Right renal cortex interstitium (tissue), 3 donors: Measurements from ENCODE around the gene IKZF5. TPM values are rescaled to one million over a fixed set of nuclear protein-coding genes. Genes with fewer than 3 reads are reported as not detected.

Experiments used
- DNase-seq, 3 donors: peaks; one replicate each; pipeline ENCODE4 v3.0.0-alpha.2; 2013; ENCODE audit warnings: low read depth in 3 of 3, low spot score in 2 of 3
- polyA plus RNA-seq, 3 donors: library from polyadenylated mRNA; unstranded; fragments of 120-200 nt; gene quantifications; one replicate each; pipeline ENCODE4 v1.2.1, GENCODE V29; 2013; ENCODE audit not compliant: insufficient read length in 3 of 3

The IKZF5 gene
- polyA plus RNA-seq, 3 donors, result 18.7 to 22.5 (median 21.3) TPM

GRCh38 chr10:123017421-123018165, 9.0 kb upstream of the IKZF5 start:
- DNase-seq, result no peak

- DNase-seq, result no peak
Measured at GRCh38 chr10:123016228-123016627, 7.6 kb upstream of the IKZF5 start.

GRCh38 chr10:123014772-123015171, 6.2 kb upstream of the IKZF5 start:
- DNase-seq, result no peak

- no peak for DNase-seq
Measured at GRCh38 chr10:123013456-123014419, 5.1 kb upstream of the IKZF5 start.

- no peak for DNase-seq
Measured at GRCh38 chr10:123011987-123012386, 3.4 kb upstream of the IKZF5 start.

- DNase-seq, result no peak
Measured at GRCh38 chr10:123009105-123009820, 668 bp upstream of the IKZF5 start.

- peak in 2 of 3 donors; percentile 16 to 23 for DNase-seq
Measured at GRCh38 chr10:123007558-123008354, 839 bp downstream of the IKZF5 start.

GRCh38 chr10:123004298-123004697, 4.3 kb downstream of the IKZF5 start:
- DNase-seq, result no peak

- DNase-seq, result no peak
Measured at GRCh38 chr10:123001370-123001769, 7.2 kb downstream of the IKZF5 start.

- no peak for DNase-seq
Measured at GRCh38 chr10:123000155-123000554, 8.4 kb downstream of the IKZF5 start.

GRCh38 chr10:122999347-122999746, 9.2 kb downstream of the IKZF5 start:
- no peak for DNase-seq

GRCh38 chr10:122998934-122999333, 9.7 kb downstream of the IKZF5 start:
- no peak for DNase-seq

GRCh38 chr10:122998360-122998917, 10.2 kb downstream of the IKZF5 start:
- no peak for DNase-seq

- no peak for DNase-seq
Measured at GRCh38 chr10:122997864-122998263, 10.7 kb downstream of the IKZF5 start.

GRCh38 chr10:122995936-122996335, 12.7 kb downstream of the IKZF5 start:
- no peak for DNase-seq

GRCh38 chr10:122993797-122994336, 14.7 kb downstream of the IKZF5 start:
- no peak for DNase-seq

- DNase-seq, result no peak
Measured at GRCh38 chr10:122992031-122992585, 16.5 kb downstream of the IKZF5 start.

- DNase-seq, result no peak
Measured at GRCh38 chr10:122990278-122990677, 18.3 kb downstream of the IKZF5 start.

- no peak for DNase-seq
Measured at GRCh38 chr10:122988501-122988900, 20.1 kb downstream of the IKZF5 start.
